H9 (cell line): ENCODE measurements around the gene ADAR. TPM values are rescaled to one million over a fixed set of nuclear protein-coding genes. Genes with fewer than 3 reads are reported as not detected.

Experiments
- DNase-seq: peaks from one replicate; pipeline ENCODE4 v3.0.0-alpha.2; 2017
- H2AFZ ChIP-seq: one replicate; pipeline ENCODE4 v1.6.1; 2013; ENCODE audit warnings: mild to moderate bottlenecking, low read length, control low read depth, moderate library complexity
- H2AK5ac ChIP-seq: 2 replicates; pipeline ENCODE4 v1.6.1; 2013; ENCODE audit warnings: low read length, control low read depth, mixed read lengths; ENCODE audit not compliant: insufficient read length
- H2BK120ac ChIP-seq: one replicate; pipeline ENCODE4 v1.6.1; 2013; ENCODE audit warnings: low read depth, mild to moderate bottlenecking, low read length, control low read depth, inconsistent platforms; ENCODE audit not compliant: poor library complexity, severe bottlenecking
- H2BK12ac ChIP-seq: 2 replicates; pipeline ENCODE4 v1.6.1; 2013; ENCODE audit warnings: low read length, control low read depth, mixed read lengths, low read depth; ENCODE audit not compliant: insufficient read length
- H2BK15ac ChIP-seq: 2 replicates; pipeline ENCODE4 v1.6.1; 2013; ENCODE audit warnings: low read depth, low read length, control low read depth
- H2BK20ac ChIP-seq: one replicate; pipeline ENCODE4 v1.6.1; 2013; ENCODE audit warnings: low read depth, mild to moderate bottlenecking, low read length, control low read depth, inconsistent platforms; ENCODE audit not compliant: poor library complexity, severe bottlenecking
- H2BK5ac ChIP-seq: 2 replicates; pipeline ENCODE4 v1.6.1; 2013; ENCODE audit warnings: low read length, control low read depth, mixed read lengths; ENCODE audit not compliant: insufficient read length
- H3K14ac ChIP-seq: 2 replicates; pipeline ENCODE4 v1.6.1; 2013; ENCODE audit warnings: low read length, control low read depth; ENCODE audit not compliant: insufficient read depth
- H3K18ac ChIP-seq: 2 replicates; pipeline ENCODE4 v1.6.1; 2013; ENCODE audit warnings: low read depth, mild to moderate bottlenecking, mixed read lengths, low read length, control low read depth; ENCODE audit not compliant: insufficient read length
- H3K23ac ChIP-seq: 2 replicates; pipeline ENCODE4 v1.6.1; 2013; ENCODE audit warnings: low read length, control low read depth, mixed read lengths, low read depth; ENCODE audit not compliant: insufficient read length
- H3K23me2 ChIP-seq: 2 replicates; pipeline ENCODE4 v1.6.1; 2013; ENCODE audit warnings: low read depth, mild to moderate bottlenecking, mixed read lengths, low read length, control low read depth; ENCODE audit not compliant: insufficient read length, poor library complexity, severe bottlenecking
- H3K27ac ChIP-seq: 2 replicates; pipeline ENCODE4 v1.5.1; 2013; ENCODE audit warnings: low read length, control low read depth, mixed read lengths, low read depth; ENCODE audit not compliant: insufficient read length
- H3K27me3 ChIP-seq: 2 replicates; pipeline ENCODE4 v1.6.1; 2013; ENCODE audit warnings: low read length, control low read depth, inconsistent platforms; ENCODE audit not compliant: insufficient read depth
- H3K4ac ChIP-seq: 2 replicates; pipeline ENCODE4 v1.6.1; 2013; ENCODE audit warnings: low read depth, mild to moderate bottlenecking, control low read depth, inconsistent platforms, low read length, moderate library complexity
- H3K4me1 ChIP-seq: 2 replicates; pipeline ENCODE4 v1.6.1; 2013; ENCODE audit warnings: low read length, control low read depth, inconsistent platforms; ENCODE audit not compliant: insufficient read depth
- H3K4me2 ChIP-seq: 2 replicates; pipeline ENCODE4 v1.6.1; 2013; ENCODE audit warnings: low read length, control low read depth, mixed read lengths; ENCODE audit not compliant: insufficient read length, insufficient read depth
- H3K56ac ChIP-seq: 2 replicates; pipeline ENCODE4 v1.6.1; 2013; ENCODE audit warnings: low read depth, mild to moderate bottlenecking, mixed read lengths, low read length, control low read depth; ENCODE audit not compliant: insufficient read length
- H3K79me1 ChIP-seq: 2 replicates; pipeline ENCODE4 v1.6.1; 2013; ENCODE audit warnings: low read depth, mild to moderate bottlenecking, moderate library complexity, low read length, control low read depth, inconsistent platforms; ENCODE audit not compliant: insufficient read depth, poor library complexity, severe bottlenecking
- H3K79me2 ChIP-seq: 2 replicates; pipeline ENCODE4 v1.6.1; 2013; ENCODE audit warnings: low read length, control low read depth, inconsistent platforms; ENCODE audit not compliant: insufficient read depth
- H3K9ac ChIP-seq: 2 replicates; pipeline ENCODE4 v1.6.1; 2013; ENCODE audit warnings: low read length, control low read depth, mixed read lengths; ENCODE audit not compliant: insufficient read length; ENCODE audit errors: extremely low read depth
- H3K9me3 ChIP-seq: one replicate; pipeline ENCODE4 v1.6.1; 2013; ENCODE audit warnings: low read depth, low read length, inconsistent platforms; ENCODE audit not compliant: control insufficient read depth
- H3T11ph ChIP-seq: one replicate; pipeline ENCODE4 v1.6.1; 2013; ENCODE audit warnings: mild to moderate bottlenecking, low read length, control low read depth, inconsistent platforms
- H4K20me1 ChIP-seq: one replicate; pipeline ENCODE4 v1.6.1; 2013; ENCODE audit not compliant: control insufficient read depth, insufficient read length, insufficient read depth
- H4K5ac ChIP-seq: 2 replicates; pipeline ENCODE4 v1.6.1; 2013; ENCODE audit warnings: low read depth, mild to moderate bottlenecking, mixed read lengths, low read length, control low read depth; ENCODE audit not compliant: insufficient read length
- H4K8ac ChIP-seq: replicated peaks from 2 replicates; pipeline ENCODE4 v1.6.1; 2013; ENCODE audit warnings: low read length, control low read depth, mixed read lengths, low read depth; ENCODE audit not compliant: insufficient read length
- H4K91ac ChIP-seq: 2 replicates; pipeline ENCODE4 v1.6.1; 2013; ENCODE audit warnings: low read depth, mild to moderate bottlenecking, moderate library complexity, mixed read lengths, low read length, control low read depth; ENCODE audit not compliant: insufficient read length
- H3K27ac Mint-ChIP-seq, 3 experiments: 2 replicates in 2 of 3; 3 replicates in 1 of 3; pipeline ENCODE4 v1.8.0; 2020 to 2021; ENCODE audit warnings: mixed read lengths in 3 of 3, mild to moderate bottlenecking in 1 of 3, moderate library complexity in 1 of 3
- H3K27me3 Mint-ChIP-seq: 2 replicates; pipeline ENCODE4 v1.8.0; 2021; ENCODE audit warnings: low read depth, mild to moderate bottlenecking, moderate library complexity, mixed read lengths
- H3K36me3 Mint-ChIP-seq, 3 experiments: 2 replicates in 2 of 3; 3 replicates in 1 of 3; pipeline ENCODE4 v1.8.0; 2020 to 2021; ENCODE audit warnings: low read depth in 3 of 3, mixed read lengths in 3 of 3; ENCODE audit not compliant: insufficient read depth in 1 of 3
- H3K4me1 Mint-ChIP-seq, 2 experiments: 2 replicates each; pipeline ENCODE4 v1.8.0; 2020; ENCODE audit warnings: mixed read lengths in 2 of 2
- H3K4me3 Mint-ChIP-seq, 2 experiments: 2 replicates in 1 of 2; 3 replicates in 1 of 2; pipeline ENCODE4 v1.8.0; 2020 to 2021; ENCODE audit warnings: mild to moderate bottlenecking in 2 of 2, mixed read lengths in 2 of 2, moderate library complexity in 1 of 2
- H3K9me3 Mint-ChIP-seq, 2 experiments: 2 replicates in 1 of 2; 3 replicates in 1 of 2; pipeline ENCODE4 v1.8.0; 2020; ENCODE audit warnings: mild to moderate bottlenecking in 2 of 2, mixed read lengths in 2 of 2, moderate library complexity in 1 of 2
- CTCF ChIP-seq: fragments of 200-600 bp; sonication (generic); conservative IDR thresholded peaks from 3 replicates; pipeline ENCODE4 v1.8.0; 2021; ENCODE audit warnings: antibody characterized with exemption, mild to moderate bottlenecking
- WGBS: extraction: QIAGEN DNeasy Blood & Tissue Kit; methylation state at CpG from one replicate; pipeline ENCODE4 v1.1.7; 2013; ENCODE audit warnings: missing lambda C conversion rate, low lambda C conversion rate, mixed read lengths; ENCODE audit not compliant: insufficient read length; ENCODE audit errors: extremely low coverage; 5-methylcytosine and 5-hydroxymethylcytosine counted together
- total RNA-seq: library from RNA; stranded (reverse); gene quantifications from 2 replicates; pipeline ENCODE4 v1.2.1, GENCODE V29; 2021

Gene ADAR
- total RNA-seq, 1 experiment from 2014 or later, result 236 TPM

- H4K8ac ChIP-seq, result no peak overlapping the region
- peak overlapping the region; percentile 98 for H3K4me2 ChIP-seq
- H2BK12ac ChIP-seq, result no peak overlapping the region
- H3K79me2 ChIP-seq, result peaks cover 28% of the 10 kb centered on the region; the same call in 1 of the 2 replicates
- peaks cover 2% of the 10 kb centered on the region for H4K20me1 ChIP-seq
- H3K79me1 ChIP-seq, result peaks cover 4% of the 10 kb centered on the region
- H3K18ac ChIP-seq, result no peak overlapping the region
- DNase-seq, result peak; percentile 90
- no peak overlapping the region for H3K23ac ChIP-seq
- no peak overlapping the region for H2BK20ac ChIP-seq
- peak overlapping the region; percentile 92 for H3K27ac ChIP-seq
- no peak overlapping the region for H2BK5ac ChIP-seq
- H3K4me1 ChIP-seq, result peaks cover 12% of the 10 kb centered on the region; the same call in 1 of the 2 replicates
- Mint-ChIP-seq H3K27me3 (no peaks in the 10 kb centered on the region; the same call in 1 of the 2 replicates), H3K9me3 (no peaks in the 10 kb centered on the region), H3K4me1 (peaks cover 60 to 64% of the 10 kb centered on the region in 2 experiments), H3K36me3 (peaks cover 8 to 9% (median 8%) of the 10 kb centered on the region in 3 experiments; a peak in 5 of 7 replicates), H3K4me3 (peak overlapping the region; percentile 83 to 98; a peak in 4 of 5 replicates), H3K27ac (peak overlapping the region; percentile 95 to 99 (median 98))
- no peak overlapping the region for H3K4ac ChIP-seq
- H3T11ph ChIP-seq, result no peak overlapping the region
- TF ChIP-seq CTCF, result no peak
- H4K91ac ChIP-seq, result no peak overlapping the region
- H3K9ac ChIP-seq, result no peak overlapping the region
- H3K9me3 ChIP-seq, result no peaks in the 10 kb centered on the region
- no peak overlapping the region for H2BK120ac ChIP-seq
- H3K27me3 ChIP-seq, result no peaks in the 10 kb centered on the region
- H2AFZ ChIP-seq, result no peak overlapping the region
- H3K23me2 ChIP-seq, result peaks cover 12% of the 10 kb centered on the region
- H3K14ac ChIP-seq, result peak overlapping the region; percentile 42; the same call in 1 of the 2 replicates
- WGBS, result no CpG with 5 or more reads among the region's 12 CpGs
- H2AK5ac ChIP-seq, result no peak overlapping the region
- H2BK15ac ChIP-seq, result no peak overlapping the region
- no peak overlapping the region for H3K56ac ChIP-seq
- no peak overlapping the region for H4K5ac ChIP-seq
These were observed 1.7 kb upstream of the ADAR start for GRCh38 chr1:154609398-154610380.
